Measurements from ENCODE around the gene SMIM5. TPM values are rescaled to one million over a fixed set of nuclear protein-coding genes. Genes with fewer than 3 reads are reported as not detected.

The SMIM5 gene
- total RNA-seq, 1 experiment from 2014 or later, result 0.20 TPM

- H3K4me1 Mint-ChIP-seq (ENCODE audit: low read depth, unreplicated experiment), result peaks cover 33% of the 10 kb centered on the region
- Histone ChIP-seq H3K4me3 (ENCODE audit: low read depth, low read length) (no peak overlapping the region), H3K4me1 (peaks cover 30% of the 10 kb centered on the region), H3K9me3 (no peaks in the 10 kb centered on the region), H3K36me3 (ENCODE audit: control insufficient read depth, insufficient read depth, low read length) (peaks cover 6% of the 10 kb centered on the region), H3K27me3 (replicated peaks; ENCODE audit: control insufficient read depth, insufficient read depth, low read length) (no peaks in the 10 kb centered on the region)
- ChIA-PET POLR2A (interaction anchor here (0.7 kb wide), 1 partner anchor 95 kb away, joined by 3 read pairs; no protein-coding TSS in a partner anchor), CTCF (no interaction called here)
- BruUV-seq (replicated peaks), result no TSS peak
- DNase-seq, result no peak
- no peaks in the 10 kb centered on the region for H3K27me3 Mint-ChIP-seq (ENCODE audit: insufficient read depth, unreplicated experiment)
- peaks cover 66% of the 10 kb centered on the region for H3K36me3 Mint-ChIP-seq (ENCODE audit: insufficient read depth, unreplicated experiment)
- TF ChIP-seq CTCF (IDR thresholded peaks at IDR 0.05; ENCODE audit: insufficient read depth in 1 of 2, low read depth in 1 of 2, low read length in 1 of 2, severe bottlenecking in 1 of 2, unreplicated experiment in 1 of 2), result no peak
- no peaks in the 10 kb centered on the region for H3K9me3 Mint-ChIP-seq (ENCODE audit: unreplicated experiment)
- intact Hi-C loops (cut with micrococcal nuclease; ENCODE audit: unreplicated experiment), result no loop called here
- peak overlapping the region; percentile 46 for H3K4me3 Mint-ChIP-seq (ENCODE audit: unreplicated experiment)
- peak overlapping the region; percentile 90 for H3K27ac Mint-ChIP-seq (ENCODE audit: unreplicated experiment)
Measured at GRCh38 chr17:75685499-75685898, 52.3 kb downstream of the SMIM5 start.

DNA sequence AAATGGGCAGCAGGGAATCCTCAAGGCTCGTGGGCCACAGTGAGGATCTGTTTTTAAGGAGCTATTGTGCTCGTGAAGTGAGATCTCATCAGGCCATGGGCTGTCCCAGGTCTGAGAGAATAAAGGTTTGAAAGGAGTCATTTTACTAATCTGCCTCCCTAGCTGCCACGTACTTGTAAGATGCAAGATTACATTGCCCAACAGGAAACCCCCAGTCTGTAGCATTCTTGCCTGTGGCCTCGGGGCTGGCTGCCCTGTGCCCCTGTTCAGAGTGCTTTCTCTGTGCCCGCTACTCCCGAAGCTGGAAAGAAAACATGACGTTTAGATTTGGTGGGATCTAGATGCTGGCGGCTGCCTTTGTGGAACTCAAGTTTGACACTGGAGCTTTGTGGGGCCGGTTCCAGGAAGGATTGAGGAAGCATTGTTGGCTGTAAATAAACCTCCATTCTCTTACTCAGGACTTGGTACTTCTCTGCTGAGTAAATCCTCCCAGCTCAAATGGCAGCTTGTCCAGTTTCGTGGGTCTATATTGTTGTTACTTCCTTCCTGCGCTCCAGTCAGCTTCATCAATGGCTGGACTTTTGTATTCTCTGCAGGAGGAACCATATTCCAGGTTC, 55.1 kb downstream of the SMIM5 start:
- Histone ChIP-seq H3K4me1 (peaks cover 27% of the 10 kb centered on the region), H3K9me3 (no peaks in the 10 kb centered on the region), H3K4me3 (ENCODE audit: low read depth, low read length) (no peak overlapping the region), H3K36me3 (ENCODE audit: control insufficient read depth, insufficient read depth, low read length) (peaks cover 5% of the 10 kb centered on the region; the same call in 1 of the 2 replicates), H3K27me3 (replicated peaks; ENCODE audit: control insufficient read depth, insufficient read depth, low read length) (no peaks in the 10 kb centered on the region)
- no TSS peak for BruUV-seq (replicated peaks)
- peak overlapping the region; percentile 49 for H3K27ac Mint-ChIP-seq (ENCODE audit: unreplicated experiment)
- no peak for DNase-seq
- no peak overlapping the region for H3K4me3 Mint-ChIP-seq (ENCODE audit: unreplicated experiment)
- intact Hi-C loops (cut with micrococcal nuclease; ENCODE audit: unreplicated experiment), result no loop called here
- ChIA-PET POLR2A (no interaction called here), CTCF (interaction anchor here (0.7 to 1.7 kb wide), 2 partner anchors 33 to 62 kb away, joined by 3 to 5 read pairs; partner anchors contain the start of gene ITGB4)
- TF ChIP-seq CTCF (IDR thresholded peaks at IDR 0.05; ENCODE audit: insufficient read depth in 1 of 2, low read depth in 1 of 2, low read length in 1 of 2, severe bottlenecking in 1 of 2, unreplicated experiment in 1 of 2), result no peak
- H3K9me3 Mint-ChIP-seq (ENCODE audit: unreplicated experiment), result no peaks in the 10 kb centered on the region
- H3K36me3 Mint-ChIP-seq (ENCODE audit: insufficient read depth, unreplicated experiment), result peaks cover 66% of the 10 kb centered on the region
- H3K4me1 Mint-ChIP-seq (ENCODE audit: low read depth, unreplicated experiment), result peaks cover 31% of the 10 kb centered on the region
- H3K27me3 Mint-ChIP-seq (ENCODE audit: insufficient read depth, unreplicated experiment), result no peaks in the 10 kb centered on the region

DNA sequence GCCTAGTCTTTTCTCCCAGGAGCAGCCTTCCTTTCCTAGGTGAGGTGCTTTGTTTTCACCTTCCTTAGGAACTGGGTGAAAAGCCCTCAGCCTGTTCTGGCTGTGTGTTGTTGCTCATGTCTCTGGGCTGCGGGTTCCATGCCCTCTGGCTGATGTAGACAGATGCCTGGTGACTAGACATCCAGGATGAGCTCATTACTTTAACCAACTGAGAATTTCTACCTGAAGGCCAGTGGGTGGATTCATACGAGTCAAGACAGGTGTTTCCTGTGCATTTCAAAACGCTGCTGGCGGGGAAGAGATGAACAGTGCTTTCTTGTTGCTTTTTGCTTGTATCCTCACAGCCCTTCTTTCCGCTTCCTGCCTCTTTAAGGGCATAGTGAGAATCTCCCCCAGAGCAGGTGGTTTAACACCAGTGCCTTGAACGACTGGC, 56.2 kb downstream of the SMIM5 start:
- BruUV-seq (replicated peaks), result no TSS peak
- Histone ChIP-seq H3K36me3 (ENCODE audit: control insufficient read depth, insufficient read depth, low read length) (peaks cover 5% of the 10 kb centered on the region; the same call in 1 of the 2 replicates), H3K4me1 (peaks cover 16% of the 10 kb centered on the region), H3K9me3 (no peaks in the 10 kb centered on the region), H3K27me3 (replicated peaks; ENCODE audit: control insufficient read depth, insufficient read depth, low read length) (no peaks in the 10 kb centered on the region), H3K4me3 (ENCODE audit: low read depth, low read length) (no peak overlapping the region)
- intact Hi-C loops (cut with micrococcal nuclease; ENCODE audit: unreplicated experiment), result no loop called here
- no peaks in the 10 kb centered on the region for H3K9me3 Mint-ChIP-seq (ENCODE audit: unreplicated experiment)
- H3K27ac Mint-ChIP-seq (ENCODE audit: unreplicated experiment), result peak overlapping the region; percentile 49
- H3K36me3 Mint-ChIP-seq (ENCODE audit: insufficient read depth, unreplicated experiment), result peaks cover 68% of the 10 kb centered on the region
- no peak for DNase-seq
- H3K4me1 Mint-ChIP-seq (ENCODE audit: low read depth, unreplicated experiment), result peaks cover 20% of the 10 kb centered on the region
- no peak for TF ChIP-seq CTCF (IDR thresholded peaks at IDR 0.05; ENCODE audit: insufficient read depth in 1 of 2, low read depth in 1 of 2, low read length in 1 of 2, severe bottlenecking in 1 of 2, unreplicated experiment in 1 of 2)
- POLR2A ChIA-PET, result no interaction called here
- CTCF ChIA-PET, result interaction anchor here (0.6 to 0.7 kb wide), 3 partner anchors 18 to 621 kb away, joined by 3 to 8 read pairs (median 4); no protein-coding TSS in a partner anchor
- no peak overlapping the region for H3K4me3 Mint-ChIP-seq (ENCODE audit: unreplicated experiment)
- H3K27me3 Mint-ChIP-seq (ENCODE audit: insufficient read depth, unreplicated experiment), result no peaks in the 10 kb centered on the region

Other genes with a start within 250 kb of the SMIM5 start
- 113 and 115 TPM in 2 replicates for gene GRB2, start 227.8 kb upstream of the SMIM5 start, total RNA-seq (2022)
- gene TMEM94, start 176.8 kb upstream of the SMIM5 start, total RNA-seq (2022), result 109 and 115 TPM in 2 replicates
- 41.8 and 48.9 TPM in 2 replicates for gene CASKIN2, start 117.9 kb upstream of the SMIM5 start, total RNA-seq (2022)
- gene TSEN54, start 116.9 kb upstream of the SMIM5 start, total RNA-seq (2022), result 71.3 and 74.5 TPM in 2 replicates
- gene LLGL2, start 107.7 kb upstream of the SMIM5 start, total RNA-seq (2022), result 165 and 179 TPM in 2 replicates
- gene MYO15B, start 45.6 kb upstream of the SMIM5 start, total RNA-seq (2022), result 12.3 and 24.4 TPM in 2 replicates
- gene RECQL5, start 33.7 kb downstream of the SMIM5 start, total RNA-seq (2022), result 67.0 and 67.7 TPM in 2 replicates
- 119 and 126 TPM in 2 replicates for gene SAP30BP, start 33.9 kb downstream of the SMIM5 start, total RNA-seq (2022)
- 50.8 and 55.4 TPM in 2 replicates for gene ITGB4, start 88.0 kb downstream of the SMIM5 start, total RNA-seq (2022)
- gene GALK1, start 131.8 kb downstream of the SMIM5 start, total RNA-seq (2022), result 41.1 and 45.0 TPM in 2 replicates
- 31.2 and 33.3 TPM in 2 replicates for gene UNK, start 151.4 kb downstream of the SMIM5 start, total RNA-seq (2022)
- 5.5 and 9.0 TPM in 2 replicates for gene UNC13D, start 211.0 kb downstream of the SMIM5 start, total RNA-seq (2022)
- gene WBP2, start 221.9 kb downstream of the SMIM5 start, total RNA-seq (2022), result 66.6 and 72.3 TPM in 2 replicates
- gene TRIM47, start 245.1 kb downstream of the SMIM5 start, total RNA-seq (2022), result 2.0 and 2.5 TPM in 2 replicates